OCI-LY7 (cell line): Measurements from ENCODE around the gene ABCC11.

ENCODE experiments used
- EZH2phosphoT487 ChIP-seq: fragments of 200-600 bp; sonication (generic); IDR thresholded peaks from 2 replicates; pipeline ENCODE4 v1.6.1; 2018; ENCODE audit warnings: low read depth, borderline replicate concordance, mild to moderate bottlenecking, mixed run types, antibody characterized with exemption, low read length, moderate library complexity, mixed read lengths
- TF ChIP-seq, protein P1 (sequence below): fragments of 200-600 bp; sonication (generic); conservative IDR thresholded peaks from 2 replicates; pipeline ENCODE4 v1.5.1; 2014; ENCODE audit warnings: mild to moderate bottlenecking, antibody characterized with exemption, low read length, moderate library complexity, mixed read lengths

DNA sequence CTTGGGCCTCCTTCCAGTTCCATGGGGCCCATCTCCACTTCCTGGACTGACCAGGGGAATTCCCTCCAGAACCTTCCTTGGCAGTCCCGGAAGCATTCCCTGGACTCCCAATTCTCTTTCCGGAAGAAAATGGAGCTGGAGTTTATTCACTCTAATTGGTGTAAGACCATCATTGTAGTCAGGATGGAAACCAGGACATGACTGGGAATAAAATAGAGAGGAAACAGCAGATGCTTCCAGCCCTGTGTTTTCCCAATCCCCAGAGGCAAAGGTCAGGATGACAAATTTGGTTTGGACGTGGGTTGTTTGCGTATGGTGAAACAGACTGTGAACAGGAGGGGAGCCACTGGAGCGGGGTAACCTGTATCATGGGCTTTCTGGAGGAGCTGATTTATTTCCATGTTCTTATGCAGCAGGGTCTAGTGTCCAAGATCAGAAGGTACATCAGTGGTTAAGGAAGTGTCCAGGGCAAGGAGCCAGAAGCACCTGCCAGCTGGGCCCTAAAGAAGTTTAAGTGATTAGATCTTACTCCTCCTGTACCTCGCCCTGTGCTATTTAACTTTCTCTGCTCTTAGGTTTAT lies 11.7 kb downstream of the ABCC11 start:
- TF ChIP-seq, protein P1, sequence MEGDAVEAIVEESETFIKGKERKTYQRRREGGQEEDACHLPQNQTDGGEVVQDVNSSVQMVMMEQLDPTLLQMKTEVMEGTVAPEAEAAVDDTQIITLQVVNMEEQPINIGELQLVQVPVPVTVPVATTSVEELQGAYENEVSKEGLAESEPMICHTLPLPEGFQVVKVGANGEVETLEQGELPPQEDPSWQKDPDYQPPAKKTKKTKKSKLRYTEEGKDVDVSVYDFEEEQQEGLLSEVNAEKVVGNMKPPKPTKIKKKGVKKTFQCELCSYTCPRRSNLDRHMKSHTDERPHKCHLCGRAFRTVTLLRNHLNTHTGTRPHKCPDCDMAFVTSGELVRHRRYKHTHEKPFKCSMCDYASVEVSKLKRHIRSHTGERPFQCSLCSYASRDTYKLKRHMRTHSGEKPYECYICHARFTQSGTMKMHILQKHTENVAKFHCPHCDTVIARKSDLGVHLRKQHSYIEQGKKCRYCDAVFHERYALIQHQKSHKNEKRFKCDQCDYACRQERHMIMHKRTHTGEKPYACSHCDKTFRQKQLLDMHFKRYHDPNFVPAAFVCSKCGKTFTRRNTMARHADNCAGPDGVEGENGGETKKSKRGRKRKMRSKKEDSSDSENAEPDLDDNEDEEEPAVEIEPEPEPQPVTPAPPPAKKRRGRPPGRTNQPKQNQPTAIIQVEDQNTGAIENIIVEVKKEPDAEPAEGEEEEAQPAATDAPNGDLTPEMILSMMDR: no peak
- TF ChIP-seq EZH2phosphoT487: no peak
